Panc1 (cell line): ENCODE data around the gene GPR137B.
A peak's percentile ranks its signal among the peaks of the same experiment; 100 is the strongest.

ENCODE experiments used
- POLR2AphosphoS5 ChIP-seq: IDR thresholded peaks from 2 replicates; pipeline ENCODE4 v1.6.1; 2012; ENCODE audit warnings: mild to moderate bottlenecking, low read depth, low read length, moderate library complexity
- SIN3A ChIP-seq: IDR thresholded peaks from 2 replicates; pipeline ENCODE4 v1.6.1; 2012; ENCODE audit warnings: low read depth, mild to moderate bottlenecking, low read length, moderate library complexity, borderline replicate concordance; ENCODE audit not compliant: insufficient read depth
- TF ChIP-seq, protein P1 (sequence below): fragments of 450-650 bp; IDR thresholded peaks from 2 replicates; pipeline ENCODE4 v1.5.1; 2017; ENCODE audit warnings: mild to moderate bottlenecking

DNA sequence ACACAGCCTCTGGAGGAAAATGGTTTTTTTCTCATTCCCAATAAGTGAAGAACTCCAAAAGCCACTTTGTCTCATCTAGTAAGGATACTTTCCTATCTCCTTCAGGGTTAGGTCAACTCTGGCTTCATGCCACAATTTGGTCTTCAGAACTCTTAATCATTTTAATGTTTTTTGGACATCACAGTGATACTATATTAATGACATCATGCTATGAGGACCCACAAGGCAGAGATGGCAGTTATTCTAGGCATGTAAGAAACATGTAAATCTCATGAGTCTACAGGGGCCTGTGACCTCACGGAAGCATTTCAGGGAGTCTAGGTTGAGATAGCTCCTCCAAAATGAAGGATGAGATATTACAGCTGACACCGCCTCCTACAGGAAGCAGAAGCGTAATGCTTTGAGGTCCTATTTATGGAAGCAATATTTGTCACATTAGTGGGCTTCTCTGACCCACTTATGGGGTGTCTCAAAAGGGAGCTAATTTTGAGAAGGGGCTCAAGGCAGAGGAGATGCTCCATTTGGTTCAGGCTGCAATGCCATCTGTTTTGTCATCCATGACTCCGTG, 5.0 kb upstream of the GPR137B start:
- TF ChIP-seq POLR2AphosphoS5 (no peak), SIN3A (no peak)
- TF ChIP-seq, protein P1, sequence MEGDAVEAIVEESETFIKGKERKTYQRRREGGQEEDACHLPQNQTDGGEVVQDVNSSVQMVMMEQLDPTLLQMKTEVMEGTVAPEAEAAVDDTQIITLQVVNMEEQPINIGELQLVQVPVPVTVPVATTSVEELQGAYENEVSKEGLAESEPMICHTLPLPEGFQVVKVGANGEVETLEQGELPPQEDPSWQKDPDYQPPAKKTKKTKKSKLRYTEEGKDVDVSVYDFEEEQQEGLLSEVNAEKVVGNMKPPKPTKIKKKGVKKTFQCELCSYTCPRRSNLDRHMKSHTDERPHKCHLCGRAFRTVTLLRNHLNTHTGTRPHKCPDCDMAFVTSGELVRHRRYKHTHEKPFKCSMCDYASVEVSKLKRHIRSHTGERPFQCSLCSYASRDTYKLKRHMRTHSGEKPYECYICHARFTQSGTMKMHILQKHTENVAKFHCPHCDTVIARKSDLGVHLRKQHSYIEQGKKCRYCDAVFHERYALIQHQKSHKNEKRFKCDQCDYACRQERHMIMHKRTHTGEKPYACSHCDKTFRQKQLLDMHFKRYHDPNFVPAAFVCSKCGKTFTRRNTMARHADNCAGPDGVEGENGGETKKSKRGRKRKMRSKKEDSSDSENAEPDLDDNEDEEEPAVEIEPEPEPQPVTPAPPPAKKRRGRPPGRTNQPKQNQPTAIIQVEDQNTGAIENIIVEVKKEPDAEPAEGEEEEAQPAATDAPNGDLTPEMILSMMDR: peak; percentile 46
